GM21447 (cell line): ENCODE measurements around the gene OGA.
"Not testable (repeated sequence)": the region's sequence is repeated elsewhere in the genome, so short reads cannot be mapped to it uniquely, and the experiment has no call there.

Experiments used
- ATAC-seq: cut with Tn5 transposase; IDR thresholded peaks from one replicate; pipeline ENCODE4 v1.9.1; 2021; ENCODE audit not compliant: unreplicated experiment

The OGA gene

GRCh38 chr10:101807158-101807557, 11.1 kb downstream of the OGA start:
- ATAC-seq = no peak

- ATAC-seq = no peak
Measured at GRCh38 chr10:101803511-101803910, 14.7 kb downstream of the OGA start.

- ATAC-seq = no peak
Measured at GRCh38 chr10:101797403-101798059, 20.7 kb downstream of the OGA start.

GRCh38 chr10:101793526-101793925, 24.7 kb downstream of the OGA start:
- ATAC-seq = no peak

GRCh38 chr10:101789686-101790085, 28.6 kb downstream of the OGA start:
- ATAC-seq = no peak

GRCh38 chr10:101789231-101789630, 29.0 kb downstream of the OGA start:
- ATAC-seq = not testable (repeated sequence)

GRCh38 chr10:101785801-101786200, 32.4 kb downstream of the OGA start:
- ATAC-seq = no peak

- ATAC-seq = no peak
Measured at GRCh38 chr10:101784558-101784957, 33.7 kb downstream of the OGA start.

GRCh38 chr10:101783736-101784118, 34.5 kb downstream of the OGA start:
- ATAC-seq = no peak

GRCh38 chr10:101782811-101783735, 35.2 kb downstream of the OGA start, which contains the start of gene NPM3:
NPM3 (minus strand) TSS chr10:101783446; CDS start chr10:101783390, 56 bp downstream.
- ATAC-seq = peak; percentile 61

- no peak for ATAC-seq
Measured at GRCh38 chr10:101781984-101782810, 36.0 kb downstream of the OGA start.

- no peak for ATAC-seq
Measured at GRCh38 chr10:101781655-101781983, 36.6 kb downstream of the OGA start.

- no peak for ATAC-seq
Measured at GRCh38 chr10:101780818-101781654, 37.2 kb downstream of the OGA start.

GRCh38 chr10:101780187-101780817, 37.9 kb downstream of the OGA start:
- no peak for ATAC-seq

- ATAC-seq = no peak
Measured at GRCh38 chr10:101779544-101780186, 38.6 kb downstream of the OGA start.

GRCh38 chr10:101778781-101779543, 39.3 kb downstream of the OGA start:
- no peak for ATAC-seq

- ATAC-seq = no peak
Measured at GRCh38 chr10:101778151-101778780, 40.0 kb downstream of the OGA start.

- no peak for ATAC-seq
Measured at GRCh38 chr10:101777619-101778145, 40.6 kb downstream of the OGA start.
